ENCODE data around the gene NOTCH1.

NOTCH1 gene

GRCh38 chr9:136513191-136513590 lies 32.7 kb downstream of the NOTCH1 start:
- Mint-ChIP-seq H3K27me3 (no peaks in the 10 kb centered on the region), H3K4me3 (no peak overlapping the region), H3K27ac (no peak overlapping the region), H3K4me1 (no peaks in the 10 kb centered on the region), H3K9me3 (no peaks in the 10 kb centered on the region), H3K36me3 (peaks cover 44% of the 10 kb centered on the region)
- ATAC-seq, result no peak

- Mint-ChIP-seq H3K4me1 (no peaks in the 10 kb centered on the region), H3K4me3 (no peak overlapping the region), H3K9me3 (no peaks in the 10 kb centered on the region), H3K27ac (no peak overlapping the region), H3K27me3 (no peaks in the 10 kb centered on the region), H3K36me3 (peaks cover 38% of the 10 kb centered on the region)
- ATAC-seq, result no peak
Observed at GRCh38 chr9:136512651-136513071, 33.2 kb downstream of the NOTCH1 start.

DNA sequence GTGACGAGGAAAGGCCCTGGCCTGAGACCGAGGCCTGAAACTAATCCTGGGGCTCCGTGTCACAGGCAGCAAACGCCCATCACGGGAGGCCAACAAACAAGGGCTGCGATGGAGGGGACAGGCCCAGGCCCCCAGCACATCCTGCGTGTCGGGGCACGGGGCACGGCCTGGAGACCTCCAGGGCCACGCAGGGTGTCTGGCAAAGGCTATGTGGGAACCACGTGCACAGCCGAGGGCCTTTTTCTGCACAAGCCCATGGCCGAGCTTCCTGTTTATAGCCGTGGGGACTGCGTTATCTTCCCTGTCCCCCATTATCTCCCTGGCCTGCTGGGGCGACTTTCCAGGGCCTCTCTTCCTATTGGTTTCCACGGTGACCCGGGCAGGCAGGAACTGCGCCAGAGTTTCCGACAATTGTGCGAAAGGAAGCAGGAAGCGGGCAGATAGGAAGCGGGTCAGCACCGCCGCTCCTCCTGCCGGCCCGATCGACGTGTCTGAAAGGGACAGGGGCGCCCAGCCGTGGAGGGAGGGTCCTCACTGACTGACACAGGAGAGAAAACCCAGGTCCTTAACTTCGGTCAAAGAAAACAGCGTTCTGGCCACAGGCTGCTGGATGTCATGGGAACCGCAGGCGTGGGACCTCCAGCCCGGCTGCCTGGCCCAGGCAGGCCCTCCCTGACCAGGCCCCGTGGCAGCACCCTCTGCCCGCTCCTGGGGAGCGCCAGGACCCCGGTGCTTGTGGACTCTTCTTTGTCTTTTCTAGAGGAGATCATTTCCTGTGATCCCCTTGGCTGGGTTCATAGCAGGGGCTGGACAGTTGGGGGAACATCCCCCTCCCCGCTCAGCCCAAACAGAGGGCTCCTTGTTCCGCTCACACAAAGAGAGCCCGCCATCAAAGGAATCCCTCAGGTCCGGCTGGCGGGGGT lies 33.9 kb downstream of the NOTCH1 start:
- peaks cover 35% of the 10 kb centered on the region for H3K36me3 Mint-ChIP-seq
- no peaks in the 10 kb centered on the region for H3K9me3 Mint-ChIP-seq
- H3K4me3 Mint-ChIP-seq, result no peak overlapping the region
- H3K27me3 Mint-ChIP-seq, result no peaks in the 10 kb centered on the region
- no peak for ATAC-seq
- H3K27ac Mint-ChIP-seq, result no peak overlapping the region
- H3K4me1 Mint-ChIP-seq, result no peaks in the 10 kb centered on the region

GRCh38 chr9:136511144-136511669 lies 34.6 kb downstream of the NOTCH1 start:
- Mint-ChIP-seq H3K9me3 (no peaks in the 10 kb centered on the region), H3K27ac (no peak overlapping the region), H3K4me1 (no peaks in the 10 kb centered on the region), H3K4me3 (no peak overlapping the region), H3K36me3 (peaks cover 31% of the 10 kb centered on the region), H3K27me3 (no peaks in the 10 kb centered on the region)
- no peak for ATAC-seq

DNA sequence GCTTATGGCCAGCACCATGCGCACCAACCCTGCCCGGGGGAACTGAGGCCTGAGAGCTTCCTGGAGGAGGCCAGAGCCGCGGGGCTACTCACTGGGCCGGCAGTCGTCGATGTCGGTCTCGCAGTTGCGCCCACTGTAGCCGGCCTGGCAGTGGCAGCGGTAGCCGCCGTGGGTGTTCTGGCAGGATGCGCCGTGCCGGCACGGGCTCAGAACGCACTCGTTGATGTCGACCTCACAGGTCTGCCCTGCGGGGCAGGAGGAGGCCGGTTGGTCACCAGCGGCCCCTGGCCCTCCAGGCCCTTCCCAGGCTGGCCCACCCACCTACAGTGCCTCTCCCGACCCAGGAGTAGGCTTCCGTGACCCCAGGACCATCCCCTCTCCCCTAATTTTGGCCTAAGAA lies 35.3 kb downstream of the NOTCH1 start:
- no peak overlapping the region for H3K4me3 Mint-ChIP-seq
- no peak for ATAC-seq
- peaks cover 30% of the 10 kb centered on the region for H3K36me3 Mint-ChIP-seq
- no peaks in the 10 kb centered on the region for H3K27me3 Mint-ChIP-seq
- H3K27ac Mint-ChIP-seq, result no peak overlapping the region
- no peaks in the 10 kb centered on the region for H3K9me3 Mint-ChIP-seq
- H3K4me1 Mint-ChIP-seq, result no peaks in the 10 kb centered on the region

DNA sequence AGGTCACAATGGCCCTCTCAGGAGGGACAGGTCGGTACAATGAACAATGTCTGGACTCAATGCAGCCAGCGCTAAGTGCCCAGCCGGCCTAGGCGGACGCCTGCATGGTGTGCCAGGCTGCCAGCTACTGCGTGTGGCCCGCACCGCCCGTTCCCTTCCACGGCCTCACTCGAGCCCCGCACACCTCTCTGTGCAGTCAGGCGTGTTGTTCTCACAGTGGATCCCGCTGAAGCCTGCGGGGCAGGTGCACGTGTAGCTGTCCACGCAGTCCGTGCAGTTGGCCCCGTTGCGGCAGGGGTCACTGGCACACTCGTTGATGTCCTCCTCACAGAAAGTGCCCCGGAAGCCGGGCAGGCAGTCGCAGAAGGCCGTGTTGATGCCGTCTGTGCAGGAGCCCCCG lies 36.3 kb downstream of the NOTCH1 start:
- no peaks in the 10 kb centered on the region for H3K27me3 Mint-ChIP-seq
- ATAC-seq, result no peak
- no peaks in the 10 kb centered on the region for H3K4me1 Mint-ChIP-seq
- no peak overlapping the region for H3K27ac Mint-ChIP-seq
- no peaks in the 10 kb centered on the region for H3K9me3 Mint-ChIP-seq
- no peak overlapping the region for H3K4me3 Mint-ChIP-seq
- H3K36me3 Mint-ChIP-seq, result peaks cover 24% of the 10 kb centered on the region

- Mint-ChIP-seq H3K36me3 (peaks cover 24% of the 10 kb centered on the region), H3K9me3 (no peaks in the 10 kb centered on the region), H3K4me3 (no peak overlapping the region), H3K4me1 (no peaks in the 10 kb centered on the region), H3K27me3 (no peaks in the 10 kb centered on the region), H3K27ac (no peak overlapping the region)
- ATAC-seq, result no peak
Observed at GRCh38 chr9:136508729-136509500, 36.9 kb downstream of the NOTCH1 start.

- ATAC-seq, result no peak
- H3K9me3 Mint-ChIP-seq, result no peaks in the 10 kb centered on the region
- H3K4me3 Mint-ChIP-seq, result no peak overlapping the region
- H3K4me1 Mint-ChIP-seq, result no peaks in the 10 kb centered on the region
- H3K27ac Mint-ChIP-seq, result no peak overlapping the region
- no peaks in the 10 kb centered on the region for H3K27me3 Mint-ChIP-seq
- H3K36me3 Mint-ChIP-seq, result peaks cover 18% of the 10 kb centered on the region
Observed at GRCh38 chr9:136507992-136508375, 37.9 kb downstream of the NOTCH1 start.

DNA sequence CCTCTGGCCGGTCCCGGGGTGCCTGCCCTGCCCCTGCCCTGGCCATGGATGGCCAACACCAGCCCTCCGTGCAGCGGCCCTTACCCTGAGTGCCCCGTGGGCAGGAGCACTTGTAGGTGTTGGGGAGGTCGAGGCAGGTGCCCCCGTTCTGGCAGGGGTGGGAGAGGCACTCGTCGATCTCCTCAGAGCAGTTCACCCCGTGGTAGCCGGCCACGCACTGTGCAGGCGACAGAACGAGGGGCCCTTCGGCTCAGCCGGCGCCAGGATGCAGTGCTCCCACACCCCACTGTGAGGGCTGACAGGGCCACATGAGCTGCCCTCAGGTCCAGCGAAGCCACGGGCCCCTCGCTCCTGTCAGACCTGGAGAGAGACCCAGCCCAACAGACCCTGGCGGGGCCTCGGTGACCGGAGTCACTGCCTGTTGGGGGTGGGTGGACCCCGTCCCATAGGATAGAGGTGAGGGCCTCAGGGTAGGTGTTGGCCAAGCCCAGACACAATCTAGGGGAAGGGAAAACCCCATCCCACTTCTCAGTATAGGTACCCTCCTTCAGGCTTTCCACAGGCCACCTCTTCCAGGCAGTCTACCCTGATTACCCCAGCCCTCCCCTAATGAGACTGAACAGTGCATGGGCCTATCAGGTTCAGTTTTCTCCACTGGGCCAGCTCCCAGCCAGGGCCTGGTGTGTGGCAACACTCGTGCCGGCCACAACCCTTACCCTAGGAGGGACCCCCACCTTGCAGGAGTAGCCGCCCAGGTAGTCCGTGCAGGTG lies 38.4 kb downstream of the NOTCH1 start:
- ATAC-seq, result no peak
- Mint-ChIP-seq H3K36me3 (peaks cover 16% of the 10 kb centered on the region), H3K4me1 (no peaks in the 10 kb centered on the region), H3K27me3 (no peaks in the 10 kb centered on the region), H3K27ac (no peak overlapping the region), H3K4me3 (no peak overlapping the region), H3K9me3 (no peaks in the 10 kb centered on the region)

GRCh38 chr9:136506425-136506824 lies 39.4 kb downstream of the NOTCH1 start:
- ATAC-seq, result no peak
- H3K9me3 Mint-ChIP-seq, result no peaks in the 10 kb centered on the region
- peaks cover 21% of the 10 kb centered on the region for H3K36me3 Mint-ChIP-seq
- H3K27ac Mint-ChIP-seq, result no peak overlapping the region
- H3K27me3 Mint-ChIP-seq, result no peaks in the 10 kb centered on the region
- H3K4me3 Mint-ChIP-seq, result no peak overlapping the region
- no peaks in the 10 kb centered on the region for H3K4me1 Mint-ChIP-seq

DNA sequence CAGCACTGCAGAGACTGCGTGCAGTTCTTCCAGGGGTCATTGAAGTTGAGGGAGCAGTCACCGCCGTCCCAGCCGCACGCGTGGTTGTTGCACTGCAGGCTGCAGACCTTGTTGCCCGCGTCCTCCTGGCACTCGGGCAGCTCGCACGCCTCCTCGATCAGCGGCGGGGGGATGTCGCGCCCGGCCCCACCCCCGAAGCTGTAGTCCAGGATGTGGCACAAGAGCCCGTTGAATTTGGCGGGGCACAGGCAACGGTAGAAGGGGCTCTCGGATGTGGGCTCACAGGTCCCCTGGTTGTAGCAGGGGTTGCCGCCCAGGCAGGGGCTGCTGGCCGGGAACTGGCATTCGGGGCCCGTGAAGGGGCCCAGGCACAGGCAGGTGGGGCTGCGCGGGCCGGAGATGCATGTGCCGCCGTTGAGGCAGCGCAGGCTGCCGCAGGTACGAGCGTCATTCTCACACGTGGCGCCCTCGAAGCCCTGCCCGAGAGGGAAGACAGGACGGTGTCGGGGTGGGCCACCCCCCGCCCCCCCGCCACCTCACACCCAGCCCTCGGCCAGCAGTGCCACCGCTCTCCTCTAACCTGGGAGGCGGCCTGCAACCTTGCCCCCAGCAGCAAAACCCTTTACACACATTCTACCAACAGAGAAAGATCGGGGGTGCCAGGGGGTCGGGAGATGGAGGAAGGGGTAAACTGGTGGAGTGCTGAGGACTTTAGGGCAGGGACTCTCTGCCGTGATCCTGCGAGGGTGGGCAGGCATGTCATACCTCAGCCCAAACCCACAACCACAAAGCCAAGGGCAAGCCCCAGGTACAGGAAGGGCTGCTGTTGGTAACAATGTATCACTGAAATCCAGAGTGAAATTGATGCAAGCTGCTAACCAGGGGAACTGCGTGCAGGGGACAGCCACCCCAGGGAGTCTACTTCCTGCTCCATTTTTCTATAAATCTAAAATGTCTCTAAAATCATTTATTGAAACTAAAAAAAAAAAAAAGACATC lies 40.1 kb downstream of the NOTCH1 start:
- H3K4me1 Mint-ChIP-seq, result no peaks in the 10 kb centered on the region
- H3K27me3 Mint-ChIP-seq, result no peaks in the 10 kb centered on the region

GRCh38 chr9:136504512-136505348 lies 41.1 kb downstream of the NOTCH1 start:
- ATAC-seq, result no peak
- H3K4me3 Mint-ChIP-seq, result no peak overlapping the region
- H3K9me3 Mint-ChIP-seq, result no peaks in the 10 kb centered on the region
- H3K36me3 Mint-ChIP-seq, result peaks cover 27% of the 10 kb centered on the region
- H3K27ac Mint-ChIP-seq, result no peak overlapping the region
- H3K27me3 Mint-ChIP-seq, result no peaks in the 10 kb centered on the region
- no peaks in the 10 kb centered on the region for H3K4me1 Mint-ChIP-seq

More for the DNA sequence above, 40.1 kb downstream of the NOTCH1 start:
- H3K4me3 Mint-ChIP-seq, result no peak overlapping the region
- ATAC-seq, result no peak
- no peaks in the 10 kb centered on the region for H3K9me3 Mint-ChIP-seq
- H3K27ac Mint-ChIP-seq, result no peak overlapping the region
- peaks cover 18% of the 10 kb centered on the region for H3K36me3 Mint-ChIP-seq

DNA sequence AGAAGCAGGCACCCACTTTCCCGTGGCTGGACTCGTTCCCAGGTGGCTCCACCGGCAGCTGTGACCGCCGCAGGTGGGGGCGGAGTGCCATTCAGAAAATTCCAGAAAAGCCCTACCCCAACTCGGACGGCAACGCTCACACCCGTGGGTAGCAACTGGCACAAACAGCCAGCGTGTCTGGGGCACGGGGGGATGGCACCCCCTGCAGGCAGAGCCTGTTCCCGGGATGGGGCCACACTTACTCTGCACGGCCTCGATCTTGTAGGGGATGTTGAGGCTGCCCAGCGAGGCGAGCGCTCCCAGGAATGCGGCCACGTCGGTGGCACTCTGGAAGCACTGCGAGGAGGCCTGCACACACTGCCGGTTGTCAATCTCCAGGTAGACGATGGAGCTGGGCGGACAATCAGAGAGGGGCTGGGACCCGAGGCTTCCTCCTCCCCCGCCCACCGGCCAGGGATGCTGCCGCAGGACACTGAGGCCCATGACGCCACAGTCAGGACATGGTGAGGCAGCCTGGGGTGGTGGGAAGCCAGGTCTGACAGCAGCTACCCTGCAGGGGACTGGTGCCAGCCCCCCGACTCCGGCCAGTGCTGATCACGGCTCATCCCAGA lies 42.8 kb downstream of the NOTCH1 start:
- peaks cover 39% of the 10 kb centered on the region for H3K36me3 Mint-ChIP-seq
- H3K27me3 Mint-ChIP-seq, result no peaks in the 10 kb centered on the region
- no peaks in the 10 kb centered on the region for H3K9me3 Mint-ChIP-seq
- no peaks in the 10 kb centered on the region for H3K4me1 Mint-ChIP-seq
- ATAC-seq, result no peak
- H3K27ac Mint-ChIP-seq, result no peak overlapping the region
- no peak overlapping the region for H3K4me3 Mint-ChIP-seq
